ENCODE data around the gene RIPOR3. TPM values are rescaled to one million over a fixed set of nuclear protein-coding genes. Genes with fewer than 3 reads are reported as not detected.

RIPOR3 gene
- total and polyA plus RNA-seq, 12 donors, result 1.6 to 50.2 (median 3.3) TPM

GRCh38 chr20:50536333-50536732 is 155.0 kb downstream of the RIPOR3 start:
- ATAC-seq, result no peak
- Histone ChIP-seq H3K4me3 (no peak overlapping the region), H3K27me3 (no peaks in the 10 kb centered on the region), H3K9me3 (no peaks in the 10 kb centered on the region), H3K36me3 (no peaks in the 10 kb centered on the region), H3K27ac (no peak overlapping the region), H3K4me1 (peaks cover 6 to 94% (median 35%) of the 10 kb centered on the region in 9 donors)
- intact Hi-C loops (cut with DNase I), result no loop called here
- no peak for DNase-seq
- 83 to 85% methylated on average over 4 of the region's 4 CpGs for WGBS, 2 donors
- TF ChIP-seq CTCF (IDR thresholded peaks at IDR 0.05), result no peak

Small RNAs within 50 kb of the gene (microRNA-seq; reads per million reads assigned to microRNA genes)
- 0 reads per million in 2 donors for gene MIR1302-5
- gene MIR645, result 0 reads per million in 2 donors

Other genes starting within 250 kb of the RIPOR3 start
- 10 to 100 TPM; 25.2 to 40.1 (median 29.4) TPM for gene PTPN1, start 181.2 kb downstream of the RIPOR3 start, total RNA-seq
- 10 to 100 TPM; 15.5 to 45.3 TPM for gene PTPN1, start 181.2 kb downstream of the RIPOR3 start, polyA plus RNA-seq
- 1 to 10 TPM; 1.7 to 7.1 (median 3.7) TPM for gene PARD6B, start 40.0 kb upstream of the RIPOR3 start, total RNA-seq
- gene PARD6B, start 40.0 kb upstream of the RIPOR3 start, polyA plus RNA-seq, result 1 to 10 TPM; 1.3 to 3.1 TPM
- 1 to 10 TPM; 1.3 to 3.6 (median 2.4) TPM for gene BCAS4, start 103.5 kb upstream of the RIPOR3 start, total RNA-seq
- gene BCAS4, start 103.5 kb upstream of the RIPOR3 start, polyA plus RNA-seq, result 1 to 10 TPM in 1 of 2 donors, under 1 TPM in 1; 0.54 to 2.1 TPM
- gene ADNP, start 239.9 kb upstream of the RIPOR3 start, total RNA-seq, result 10 to 100 TPM; 30.9 to 46.1 (median 38.6) TPM
- 10 to 100 TPM; 14.6 to 27.8 TPM for gene ADNP, start 239.9 kb upstream of the RIPOR3 start, polyA plus RNA-seq